Non-pigmented ciliary epithelial cell (primary cell): Measurements from ENCODE around the gene MAPK14.
A peak's percentile ranks its signal among the peaks of the same experiment; 100 is the strongest.

Source experiments
- DNase-seq: peaks from one replicate; pipeline ENCODE4 v3.0.0-alpha.2; 2010; ENCODE audit warnings: low read depth

Gene MAPK14

GRCh38 chr6:36138667-36139066 is 111.1 kb downstream of the MAPK14 start:
- no peak for DNase-seq

- no peak for DNase-seq
Measured at GRCh38 chr6:36139431-36139830, 111.8 kb downstream of the MAPK14 start.

GRCh38 chr6:36139991-36140710 is 112.5 kb downstream of the MAPK14 start:
- no peak for DNase-seq

GRCh38 chr6:36141091-36141490 is 113.5 kb downstream of the MAPK14 start:
- no peak for DNase-seq

GRCh38 chr6:36141961-36142360 is 114.4 kb downstream of the MAPK14 start:
- no peak for DNase-seq

- no peak for DNase-seq
Measured at GRCh38 chr6:36142971-36143838, 115.6 kb downstream of the MAPK14 start.

GRCh38 chr6:36145495-36145894 is 117.9 kb downstream of the MAPK14 start:
- DNase-seq = no peak

GRCh38 chr6:36147294-36147693 is 119.7 kb downstream of the MAPK14 start:
- no peak for DNase-seq

GRCh38 chr6:36149476-36149875 is 121.9 kb downstream of the MAPK14 start:
- no peak for DNase-seq

- DNase-seq = no peak
Measured at GRCh38 chr6:36150283-36150682, 122.7 kb downstream of the MAPK14 start.

- DNase-seq = no peak
Measured at GRCh38 chr6:36154286-36154685, 126.7 kb downstream of the MAPK14 start.

- DNase-seq = no peak
Measured at GRCh38 chr6:36155662-36156061, 128.1 kb downstream of the MAPK14 start.

- peak; percentile 6 for DNase-seq
Measured at GRCh38 chr6:36160147-36160760, 132.6 kb downstream of the MAPK14 start.
